GM21717 (cell line): Measurements from ENCODE around the gene EDC4.
A peak's percentile ranks its signal among the peaks of the same experiment; 100 is the strongest.

Experiments
- ATAC-seq: cut with Tn5 transposase; IDR thresholded peaks from one replicate; pipeline ENCODE4 v1.9.1; 2021; ENCODE audit warnings: mild to moderate bottlenecking, moderate library complexity; ENCODE audit not compliant: unreplicated experiment

Gene EDC4

GRCh38 chr16:67873435-67874370 is 851 bp downstream of the EDC4 start:
- no peak for ATAC-seq

DNA sequence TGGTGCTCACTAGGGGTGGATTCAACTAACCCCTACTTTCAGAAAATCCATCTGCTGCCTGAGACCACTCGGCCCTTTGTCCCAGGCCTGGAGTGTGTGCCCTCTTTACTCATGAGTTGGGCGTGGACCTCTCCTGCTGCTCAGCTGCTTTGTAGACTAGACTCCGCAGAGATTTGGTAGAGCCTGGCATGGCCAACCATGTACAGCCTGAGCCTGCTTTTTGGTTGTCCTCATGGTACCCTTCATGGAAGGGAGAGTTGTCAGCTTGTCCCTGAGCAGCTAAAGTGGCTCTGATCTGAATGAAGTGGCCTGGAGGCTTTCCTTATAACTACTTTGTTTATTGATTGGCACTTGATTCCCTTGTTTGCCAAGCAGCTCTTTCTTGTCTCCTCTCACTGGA is 1.5 kb downstream of the EDC4 start:
- no peak for ATAC-seq

DNA sequence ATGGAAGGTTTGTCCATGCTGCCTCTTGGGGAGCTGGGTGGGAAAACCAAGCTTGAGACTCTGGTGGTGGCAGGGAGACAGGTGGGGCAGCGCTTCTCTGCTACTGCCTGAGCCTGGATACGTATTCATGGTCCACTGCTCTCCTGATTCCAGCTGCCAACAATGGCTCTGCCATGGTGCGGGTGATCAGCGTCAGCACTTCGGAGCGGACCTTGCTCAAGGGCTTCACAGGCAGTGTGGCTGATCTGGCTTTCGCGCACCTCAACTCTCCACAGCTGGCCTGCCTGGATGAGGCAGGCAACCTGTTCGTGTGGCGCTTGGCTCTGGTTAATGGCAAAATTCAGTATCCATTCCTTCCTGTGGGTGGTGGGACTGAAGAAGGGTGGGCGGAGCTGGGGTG is 4.2 kb downstream of the EDC4 start:
- no peak for ATAC-seq

GRCh38 chr16:67878232-67878631 is 5.4 kb downstream of the EDC4 start:
- ATAC-seq, result no peak

DNA sequence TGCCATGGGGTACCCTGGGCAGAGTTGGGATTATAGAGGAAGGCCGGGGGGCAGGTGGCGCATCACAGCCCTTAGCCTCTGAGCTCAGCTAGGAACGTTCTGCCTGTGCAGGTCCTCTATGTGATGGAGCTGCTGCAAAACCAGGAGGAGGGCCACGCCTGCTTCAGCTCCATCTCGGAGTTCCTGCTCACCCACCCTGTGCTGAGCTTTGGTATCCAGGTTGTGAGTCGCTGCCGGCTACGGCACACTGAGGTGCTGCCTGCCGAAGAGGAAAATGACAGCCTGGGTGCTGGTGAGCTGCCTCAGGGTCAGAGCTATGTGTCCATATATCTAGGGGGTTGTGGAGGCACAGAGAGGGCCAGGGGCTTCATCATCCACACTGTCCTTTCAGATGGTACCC is 6.0 kb downstream of the EDC4 start:
- ATAC-seq, result no peak

GRCh38 chr16:67879462-67879861 is 6.6 kb downstream of the EDC4 start:
- no peak for ATAC-seq

DNA sequence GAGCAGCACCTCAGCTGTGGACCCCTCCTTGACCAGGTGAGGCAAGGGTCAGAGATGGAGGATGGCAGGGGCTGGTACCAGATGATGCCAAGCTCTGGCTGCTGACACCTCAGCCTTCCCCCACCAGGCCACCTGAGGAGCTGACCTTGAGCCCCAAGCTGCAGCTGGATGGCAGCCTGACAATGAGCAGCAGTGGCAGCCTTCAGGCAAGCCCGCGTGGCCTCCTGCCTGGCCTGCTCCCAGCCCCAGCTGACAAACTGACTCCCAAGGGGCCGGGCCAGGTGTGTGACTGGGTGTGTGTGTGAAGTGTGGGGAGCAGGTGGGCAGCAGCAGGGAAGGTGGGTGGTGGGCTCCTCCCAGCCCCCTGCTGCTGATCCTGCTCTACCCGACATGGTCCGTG is 7.1 kb downstream of the EDC4 start:
- ATAC-seq, result no peak

DNA sequence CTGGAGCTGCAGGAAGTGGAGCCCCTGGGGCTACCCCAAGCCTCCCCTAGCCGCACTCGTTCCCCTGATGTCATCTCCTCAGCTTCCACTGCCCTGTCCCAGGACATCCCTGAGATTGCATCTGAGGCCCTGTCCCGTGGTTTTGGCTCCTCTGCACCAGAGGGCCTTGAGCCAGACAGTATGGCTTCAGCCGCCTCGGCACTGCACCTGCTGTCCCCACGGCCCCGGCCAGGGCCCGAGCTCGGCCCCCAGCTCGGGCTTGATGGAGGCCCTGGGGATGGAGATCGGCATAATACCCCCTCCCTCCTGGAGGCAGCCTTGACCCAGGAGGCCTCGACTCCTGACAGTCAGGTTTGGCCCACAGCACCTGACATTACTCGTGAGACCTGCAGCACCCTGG is 7.7 kb downstream of the EDC4 start:
- no peak for ATAC-seq

- ATAC-seq, result no peak
These were observed 8.8 kb downstream of the EDC4 start for GRCh38 chr16:67881621-67882161.

- no peak for ATAC-seq
These were observed 9.7 kb downstream of the EDC4 start for GRCh38 chr16:67882374-67883145.

- no peak for ATAC-seq
These were observed 10.5 kb downstream of the EDC4 start for GRCh38 chr16:67883146-67883871.

GRCh38 chr16:67883872-67884261 is 11.0 kb downstream of the EDC4 start:
- no peak for ATAC-seq

DNA sequence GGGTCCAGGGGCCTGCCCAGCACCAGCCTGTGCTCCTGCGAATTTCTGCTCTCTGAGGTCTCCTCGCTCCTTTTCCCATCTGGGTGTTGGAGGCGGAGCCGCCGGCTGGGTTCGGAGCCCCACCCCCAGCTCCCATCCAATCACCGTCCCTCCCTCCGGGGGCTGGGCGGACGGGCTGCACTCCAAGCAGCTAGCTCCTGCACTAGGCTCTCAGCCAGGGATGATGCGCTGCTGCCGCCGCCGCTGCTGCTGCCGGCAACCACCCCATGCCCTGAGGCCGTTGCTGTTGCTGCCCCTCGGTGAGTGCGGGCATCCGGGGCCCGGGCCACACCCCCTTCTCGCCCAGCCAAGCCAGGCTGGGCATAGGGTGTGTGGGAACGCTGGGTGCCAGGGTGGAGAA is 11.8 kb downstream of the EDC4 start, which contains the start of gene NRN1L:
Gene NRN1L, plus strand, starts transcription at position 202 of the 400 bp plus-strand sequence. Its CDS starts 19 bp downstream, at position 221.
- ATAC-seq, result no peak

- ATAC-seq, result no peak
These were observed 12.7 kb downstream of the EDC4 start for GRCh38 chr16:67885545-67885944.

DNA sequence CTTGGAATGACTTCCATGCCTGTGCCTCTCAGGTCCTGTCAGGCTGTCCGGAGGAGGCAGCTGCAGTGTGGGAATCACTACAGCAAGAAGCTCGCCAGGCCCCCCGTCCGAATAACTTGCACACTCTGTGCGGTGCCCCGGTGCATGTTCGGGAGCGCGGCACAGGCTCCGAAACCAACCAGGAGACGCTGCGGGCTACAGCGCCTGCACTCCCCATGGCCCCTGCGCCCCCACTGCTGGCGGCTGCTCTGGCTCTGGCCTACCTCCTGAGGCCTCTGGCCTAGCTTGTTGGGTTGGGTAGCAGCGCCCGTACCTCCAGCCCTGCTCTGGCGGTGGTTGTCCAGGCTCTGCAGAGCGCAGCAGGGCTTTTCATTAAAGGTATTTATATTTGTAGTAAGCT is 13.1 kb downstream of the EDC4 start:
- ATAC-seq, result no peak

DNA sequence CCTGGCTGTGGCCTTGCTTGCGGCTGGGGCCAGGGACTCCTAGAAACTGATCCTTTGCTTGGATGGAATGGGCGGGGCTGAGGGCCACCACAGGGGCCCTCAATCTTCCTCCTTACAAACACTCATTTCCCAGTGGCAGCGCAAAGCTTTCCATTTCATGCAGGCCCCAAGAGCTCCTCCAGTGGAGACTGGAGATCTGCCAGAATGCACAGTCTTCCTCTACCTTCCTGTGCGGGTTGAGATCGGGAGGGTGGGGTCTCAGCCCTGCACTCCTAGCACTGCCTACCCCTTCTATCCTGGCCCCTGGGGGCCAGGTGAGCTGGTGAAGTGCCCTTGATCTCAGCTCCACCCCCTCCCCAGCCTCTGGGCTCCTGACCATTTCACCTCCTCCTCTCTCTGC is 13.5 kb downstream of the EDC4 start:
- ATAC-seq, result no peak

DNA sequence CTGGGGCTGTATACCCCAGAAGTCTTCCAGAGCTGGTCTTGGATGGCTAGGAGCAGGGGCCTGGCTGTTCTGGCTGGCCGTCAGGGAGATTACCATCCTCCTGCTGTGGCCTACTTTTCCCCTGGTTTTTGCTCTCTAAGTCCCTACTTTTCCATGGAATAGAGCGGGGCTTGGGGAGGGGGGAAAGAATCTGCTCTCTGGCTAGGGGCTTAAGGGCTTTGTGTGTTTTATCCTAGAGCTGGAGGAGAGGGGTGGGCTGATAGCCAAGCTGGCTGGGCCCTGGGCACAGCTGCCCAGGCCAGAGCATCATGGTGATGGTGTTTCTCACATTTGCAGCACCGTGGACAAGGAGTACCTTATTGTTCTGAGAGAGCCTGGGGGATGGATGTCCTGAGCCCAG is 15.5 kb downstream of the EDC4 start:
- no peak for ATAC-seq

- no peak for ATAC-seq
These were observed 19.5 kb downstream of the EDC4 start for GRCh38 chr16:67892375-67892774.

GRCh38 chr16:67892899-67893742 is 20.3 kb downstream of the EDC4 start, which contains the start of gene PSKH1:
Gene PSKH1 (plus strand): TSS chr16:67893254. CDS start chr16:67908750, 15,496 bp downstream.
- ATAC-seq, result peak; percentile 88
